NB4 (cell line): ENCODE measurements around the gene CYP2D6.
"Not testable (repeated sequence)": the region's sequence is repeated elsewhere in the genome, so short reads cannot be mapped to it uniquely, and the experiment has no call there.

Experiments used
- POLR2A ChIP-seq: IDR thresholded peaks from 2 replicates; pipeline ENCODE4 v1.6.1; 2011; ENCODE audit warnings: mild to moderate bottlenecking; ENCODE audit not compliant: insufficient read length; ENCODE audit errors: extremely low read depth
- TF ChIP-seq, protein P1 (sequence below): IDR thresholded peaks from one replicate; pipeline ENCODE4 v1.5.1; 2012; ENCODE audit warnings: low read depth, low read length

DNA sequence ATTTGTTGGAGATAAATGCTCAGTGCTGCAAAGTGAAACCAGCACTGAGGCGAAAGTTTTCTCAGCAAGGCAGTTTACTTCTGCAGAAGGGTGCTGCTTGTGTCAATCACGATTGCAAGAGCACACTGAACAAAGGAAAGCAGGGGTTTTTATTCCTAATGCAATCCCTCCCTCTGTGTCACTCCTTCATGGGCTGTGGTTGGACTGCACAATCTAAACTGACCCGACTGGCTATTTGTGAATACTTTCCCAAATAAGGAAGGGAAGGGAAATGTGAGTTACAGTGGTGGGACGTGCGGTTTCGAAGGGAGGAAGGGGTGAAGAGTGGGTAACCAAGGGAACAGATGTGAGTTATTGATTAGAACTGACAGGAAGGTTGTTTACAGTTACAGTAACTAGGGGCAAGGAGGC, 15.2 kb downstream of the CYP2D6 start:
- TF ChIP-seq POLR2A: not testable (repeated sequence)
- TF ChIP-seq, protein P1, sequence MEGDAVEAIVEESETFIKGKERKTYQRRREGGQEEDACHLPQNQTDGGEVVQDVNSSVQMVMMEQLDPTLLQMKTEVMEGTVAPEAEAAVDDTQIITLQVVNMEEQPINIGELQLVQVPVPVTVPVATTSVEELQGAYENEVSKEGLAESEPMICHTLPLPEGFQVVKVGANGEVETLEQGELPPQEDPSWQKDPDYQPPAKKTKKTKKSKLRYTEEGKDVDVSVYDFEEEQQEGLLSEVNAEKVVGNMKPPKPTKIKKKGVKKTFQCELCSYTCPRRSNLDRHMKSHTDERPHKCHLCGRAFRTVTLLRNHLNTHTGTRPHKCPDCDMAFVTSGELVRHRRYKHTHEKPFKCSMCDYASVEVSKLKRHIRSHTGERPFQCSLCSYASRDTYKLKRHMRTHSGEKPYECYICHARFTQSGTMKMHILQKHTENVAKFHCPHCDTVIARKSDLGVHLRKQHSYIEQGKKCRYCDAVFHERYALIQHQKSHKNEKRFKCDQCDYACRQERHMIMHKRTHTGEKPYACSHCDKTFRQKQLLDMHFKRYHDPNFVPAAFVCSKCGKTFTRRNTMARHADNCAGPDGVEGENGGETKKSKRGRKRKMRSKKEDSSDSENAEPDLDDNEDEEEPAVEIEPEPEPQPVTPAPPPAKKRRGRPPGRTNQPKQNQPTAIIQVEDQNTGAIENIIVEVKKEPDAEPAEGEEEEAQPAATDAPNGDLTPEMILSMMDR: not testable (repeated sequence)
